ENCODE results near the gene AGPAT3. TPM values are rescaled to one million over a fixed set of nuclear protein-coding genes. Genes with fewer than 3 reads are reported as not detected.

Gene AGPAT3
- total RNA-seq, 1 experiment from 2014 or later, result 13.0 TPM

GRCh38 chr21:43859747-43860214, 5.2 kb upstream of the AGPAT3 start:
- Histone ChIP-seq H4K91ac (ENCODE audit: insufficient read length, low read depth, low read length) (no peak overlapping the region), H3K14ac (ENCODE audit: insufficient read depth, low read length) (no peak overlapping the region), H4K5ac (ENCODE audit: insufficient read length, low read depth, low read length) (no peak overlapping the region), H3K27ac (ENCODE audit: insufficient read length, low read depth, low read length) (no peak overlapping the region), H3K79me2 (ENCODE audit: insufficient read depth, low read length) (no peaks in the 10 kb centered on the region), H2AK5ac (ENCODE audit: insufficient read length, low read length) (no peak overlapping the region), H3T11ph (ENCODE audit: low read length) (no peak overlapping the region), H2BK5ac (ENCODE audit: insufficient read length, low read length) (no peak overlapping the region), H3K23me2 (ENCODE audit: insufficient read length, low read depth, low read length, poor library complexity, severe bottlenecking) (no peaks in the 10 kb centered on the region), H4K8ac (replicated peaks; ENCODE audit: insufficient read length, low read depth, low read length) (no peak overlapping the region), H3K23ac (ENCODE audit: insufficient read length, low read depth, low read length) (no peak overlapping the region), H3K79me1 (ENCODE audit: insufficient read depth, low read depth, low read length, poor library complexity, severe bottlenecking) (no peaks in the 10 kb centered on the region), H2BK12ac (ENCODE audit: insufficient read length, low read depth, low read length) (no peak overlapping the region), H3K4me2 (ENCODE audit: insufficient read depth, insufficient read length, low read length) (no peak overlapping the region), H3K9me3 (ENCODE audit: control insufficient read depth, low read depth, low read length) (no peaks in the 10 kb centered on the region), H2BK15ac (ENCODE audit: low read depth, low read length) (no peak overlapping the region), H3K27me3 (ENCODE audit: insufficient read depth, low read length) (no peaks in the 10 kb centered on the region), H2BK20ac (ENCODE audit: low read depth, low read length, poor library complexity, severe bottlenecking) (no peak overlapping the region), H2BK120ac (ENCODE audit: low read depth, low read length, poor library complexity, severe bottlenecking) (no peak overlapping the region), H3K4me1 (ENCODE audit: insufficient read depth, low read length) (no peaks in the 10 kb centered on the region), H3K9ac (ENCODE audit: extremely low read depth, insufficient read length, low read length) (no peak overlapping the region), H3K4ac (ENCODE audit: low read depth, low read length) (no peak overlapping the region), H3K18ac (ENCODE audit: insufficient read length, low read depth, low read length) (no peak overlapping the region), H2AFZ (ENCODE audit: low read length) (no peak overlapping the region), H3K56ac (ENCODE audit: insufficient read length, low read depth, low read length) (no peak overlapping the region), H4K20me1 (ENCODE audit: control insufficient read depth, insufficient read depth, insufficient read length) (no peaks in the 10 kb centered on the region)
- no peaks in the 10 kb centered on the region for H3K9me3 Mint-ChIP-seq
- H3K4me1 Mint-ChIP-seq, result peaks cover 7 to 10% of the 10 kb centered on the region in 2 experiments
- H3K36me3 Mint-ChIP-seq (ENCODE audit: insufficient read depth in 1 of 3, low read depth in 3 of 3), result no peaks in the 10 kb centered on the region
- no peak overlapping the region; a peak in 1 of 7 replicates for H3K27ac Mint-ChIP-seq
- TF ChIP-seq, protein P1, sequence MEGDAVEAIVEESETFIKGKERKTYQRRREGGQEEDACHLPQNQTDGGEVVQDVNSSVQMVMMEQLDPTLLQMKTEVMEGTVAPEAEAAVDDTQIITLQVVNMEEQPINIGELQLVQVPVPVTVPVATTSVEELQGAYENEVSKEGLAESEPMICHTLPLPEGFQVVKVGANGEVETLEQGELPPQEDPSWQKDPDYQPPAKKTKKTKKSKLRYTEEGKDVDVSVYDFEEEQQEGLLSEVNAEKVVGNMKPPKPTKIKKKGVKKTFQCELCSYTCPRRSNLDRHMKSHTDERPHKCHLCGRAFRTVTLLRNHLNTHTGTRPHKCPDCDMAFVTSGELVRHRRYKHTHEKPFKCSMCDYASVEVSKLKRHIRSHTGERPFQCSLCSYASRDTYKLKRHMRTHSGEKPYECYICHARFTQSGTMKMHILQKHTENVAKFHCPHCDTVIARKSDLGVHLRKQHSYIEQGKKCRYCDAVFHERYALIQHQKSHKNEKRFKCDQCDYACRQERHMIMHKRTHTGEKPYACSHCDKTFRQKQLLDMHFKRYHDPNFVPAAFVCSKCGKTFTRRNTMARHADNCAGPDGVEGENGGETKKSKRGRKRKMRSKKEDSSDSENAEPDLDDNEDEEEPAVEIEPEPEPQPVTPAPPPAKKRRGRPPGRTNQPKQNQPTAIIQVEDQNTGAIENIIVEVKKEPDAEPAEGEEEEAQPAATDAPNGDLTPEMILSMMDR (conservative IDR thresholded peaks at IDR 0.05), result no peak
- no peak overlapping the region for H3K4me3 Mint-ChIP-seq
- H3K27me3 Mint-ChIP-seq (ENCODE audit: low read depth), result peaks cover 13% of the 10 kb centered on the region
- no CpG with 5 or more reads among the region's 8 CpGs for WGBS (ENCODE audit: extremely low coverage, insufficient read length, low lambda C conversion rate)
- no peak for DNase-seq
